Kidney epithelial cell (primary cell): ENCODE data around the gene RAPGEF1. TPM values are rescaled to one million over a fixed set of nuclear protein-coding genes. Genes with fewer than 3 reads are reported as not detected.

Experiments used
- DNase-seq: peaks from one replicate; pipeline ENCODE4 v3.0.0-alpha.2; 2010; ENCODE audit warnings: low read depth
- H3K27me3 ChIP-seq: 2 replicates; pipeline ENCODE4 v1.6.0; 2011; ENCODE audit warnings: low read length; ENCODE audit not compliant: control insufficient read depth, insufficient read depth
- H3K36me3 ChIP-seq: 2 replicates; pipeline ENCODE4 v1.5.1; 2011; ENCODE audit warnings: low read length; ENCODE audit not compliant: control insufficient read depth, insufficient read depth
- H3K4me3 ChIP-seq: 2 replicates; pipeline ENCODE4 v1.5.1; 2011; ENCODE audit warnings: low read depth, mild to moderate bottlenecking, control low read depth, low read length
- total RNA-seq: library from RNA; depleted of rRNA; stranded (reverse); fragments of >200 nt; gene quantifications from 2 replicates; pipeline ENCODE4 v1.2.3, GENCODE V29; 2015
- TF ChIP-seq, protein P1 (sequence below): IDR thresholded peaks from 2 replicates; pipeline ENCODE4 v1.5.1; 2011; ENCODE audit warnings: mild to moderate bottlenecking, moderate library complexity, low read length, control low read depth, inconsistent platforms; ENCODE audit not compliant: insufficient read depth, poor library complexity, severe bottlenecking

RAPGEF1 gene
- total RNA-seq, 1 donor from 2014 or later: 43.5 TPM

DNA sequence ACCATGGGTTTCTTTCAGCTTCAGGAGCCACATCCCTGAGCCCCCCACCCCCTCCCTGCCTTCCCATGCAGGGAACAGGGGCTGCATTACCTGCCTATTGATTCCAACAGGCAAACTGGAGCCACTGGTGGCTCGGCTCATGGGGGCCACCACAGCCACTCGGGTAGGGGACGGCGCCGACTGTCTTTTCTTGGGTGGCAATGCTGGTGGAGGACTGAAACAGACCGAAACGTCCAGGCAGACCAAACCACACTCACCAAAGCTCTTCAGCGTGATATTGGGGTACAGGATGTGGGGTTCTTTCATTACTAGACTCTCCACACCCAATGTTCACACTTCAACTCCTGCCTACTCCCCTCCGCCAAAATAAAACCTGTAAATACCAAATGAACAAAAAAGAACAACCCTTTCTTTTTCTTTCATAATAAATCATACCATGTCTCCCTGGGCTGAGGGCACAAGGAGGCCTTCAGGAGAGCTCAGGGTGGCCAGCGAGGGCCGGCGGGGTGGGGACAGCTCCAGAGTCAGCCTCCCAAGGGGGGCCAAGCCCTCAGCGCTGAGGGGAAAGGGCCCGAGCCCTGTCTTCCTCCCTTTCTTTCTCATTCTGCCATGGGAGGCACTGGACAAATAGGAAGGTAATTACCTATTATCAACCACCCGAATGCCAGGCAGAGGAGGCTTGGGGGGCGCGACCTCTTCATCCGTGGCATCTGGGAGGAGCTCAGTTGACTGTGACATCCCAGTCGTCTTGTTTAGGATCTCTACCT is 111.2 kb downstream of the RAPGEF1 start:
- peaks cover 2% of the 10 kb centered on the region for H3K36me3 ChIP-seq
- TF ChIP-seq, protein P1, sequence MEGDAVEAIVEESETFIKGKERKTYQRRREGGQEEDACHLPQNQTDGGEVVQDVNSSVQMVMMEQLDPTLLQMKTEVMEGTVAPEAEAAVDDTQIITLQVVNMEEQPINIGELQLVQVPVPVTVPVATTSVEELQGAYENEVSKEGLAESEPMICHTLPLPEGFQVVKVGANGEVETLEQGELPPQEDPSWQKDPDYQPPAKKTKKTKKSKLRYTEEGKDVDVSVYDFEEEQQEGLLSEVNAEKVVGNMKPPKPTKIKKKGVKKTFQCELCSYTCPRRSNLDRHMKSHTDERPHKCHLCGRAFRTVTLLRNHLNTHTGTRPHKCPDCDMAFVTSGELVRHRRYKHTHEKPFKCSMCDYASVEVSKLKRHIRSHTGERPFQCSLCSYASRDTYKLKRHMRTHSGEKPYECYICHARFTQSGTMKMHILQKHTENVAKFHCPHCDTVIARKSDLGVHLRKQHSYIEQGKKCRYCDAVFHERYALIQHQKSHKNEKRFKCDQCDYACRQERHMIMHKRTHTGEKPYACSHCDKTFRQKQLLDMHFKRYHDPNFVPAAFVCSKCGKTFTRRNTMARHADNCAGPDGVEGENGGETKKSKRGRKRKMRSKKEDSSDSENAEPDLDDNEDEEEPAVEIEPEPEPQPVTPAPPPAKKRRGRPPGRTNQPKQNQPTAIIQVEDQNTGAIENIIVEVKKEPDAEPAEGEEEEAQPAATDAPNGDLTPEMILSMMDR: no peak
- DNase-seq: no peak
- no peaks in the 10 kb centered on the region for H3K27me3 ChIP-seq
- H3K4me3 ChIP-seq: no peak overlapping the region

DNA sequence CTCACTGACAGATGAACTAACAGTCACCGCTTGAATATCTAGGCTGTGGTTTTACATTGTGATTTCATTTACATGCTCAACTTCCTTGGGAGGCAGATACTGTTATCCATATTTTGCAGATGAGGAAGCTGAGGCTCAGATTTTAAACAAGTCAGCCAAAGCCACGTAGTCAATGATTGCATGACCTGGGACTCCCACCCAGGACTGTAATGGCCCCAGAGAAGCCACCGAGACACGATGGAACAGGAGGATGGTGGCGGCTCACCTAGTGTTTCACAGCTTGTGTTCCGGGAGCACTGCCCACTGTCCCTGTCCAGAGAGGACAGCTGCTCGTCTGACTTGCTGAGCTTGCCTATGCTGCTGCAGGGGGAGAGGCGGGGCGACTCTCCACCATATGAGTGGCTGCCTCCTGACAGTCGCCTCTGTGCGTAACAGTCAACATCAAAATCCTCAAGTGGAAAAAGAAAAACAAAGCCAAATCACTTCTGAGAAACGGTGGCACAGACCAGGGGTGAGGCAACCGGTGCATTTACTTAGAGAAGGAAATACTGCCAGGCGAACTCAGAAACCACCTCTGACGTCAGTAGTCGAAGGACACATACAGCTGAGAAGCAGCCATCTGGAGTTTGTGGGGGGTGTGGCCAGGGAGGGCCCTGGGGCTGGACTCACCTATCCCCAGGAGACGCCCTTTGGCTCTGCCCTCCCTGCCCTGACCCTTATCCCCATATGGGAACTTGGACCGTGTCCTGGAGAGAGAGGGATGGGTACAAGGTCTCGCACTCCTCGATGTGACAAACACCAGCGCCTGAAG is 112.0 kb downstream of the RAPGEF1 start:
- H3K27me3 ChIP-seq: no peaks in the 10 kb centered on the region
- H3K36me3 ChIP-seq: peaks cover 2% of the 10 kb centered on the region
- no peak for DNase-seq
- TF ChIP-seq, protein P1: no peak
- H3K4me3 ChIP-seq: no peak overlapping the region

DNA sequence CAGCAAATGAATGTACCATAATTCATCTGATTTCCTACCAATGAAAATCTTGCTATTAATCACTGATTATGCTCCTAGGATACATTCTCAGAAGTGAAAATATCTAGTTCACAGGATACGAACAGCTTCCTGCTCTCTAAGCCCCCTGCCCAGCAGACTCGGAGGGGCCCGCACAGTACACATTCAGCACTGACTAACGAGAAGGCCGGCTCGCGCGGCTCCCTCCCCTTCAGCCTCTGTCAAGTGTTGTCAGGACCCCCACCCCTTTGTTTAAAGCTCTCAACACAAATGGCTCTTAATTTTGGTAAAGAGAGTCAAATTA is 112.6 kb downstream of the RAPGEF1 start:
- no peak for DNase-seq
- Histone ChIP-seq H3K4me3 (no peak overlapping the region), H3K27me3 (no peaks in the 10 kb centered on the region), H3K36me3 (peaks cover 2% of the 10 kb centered on the region)
- TF ChIP-seq, protein P1: no peak

DNA sequence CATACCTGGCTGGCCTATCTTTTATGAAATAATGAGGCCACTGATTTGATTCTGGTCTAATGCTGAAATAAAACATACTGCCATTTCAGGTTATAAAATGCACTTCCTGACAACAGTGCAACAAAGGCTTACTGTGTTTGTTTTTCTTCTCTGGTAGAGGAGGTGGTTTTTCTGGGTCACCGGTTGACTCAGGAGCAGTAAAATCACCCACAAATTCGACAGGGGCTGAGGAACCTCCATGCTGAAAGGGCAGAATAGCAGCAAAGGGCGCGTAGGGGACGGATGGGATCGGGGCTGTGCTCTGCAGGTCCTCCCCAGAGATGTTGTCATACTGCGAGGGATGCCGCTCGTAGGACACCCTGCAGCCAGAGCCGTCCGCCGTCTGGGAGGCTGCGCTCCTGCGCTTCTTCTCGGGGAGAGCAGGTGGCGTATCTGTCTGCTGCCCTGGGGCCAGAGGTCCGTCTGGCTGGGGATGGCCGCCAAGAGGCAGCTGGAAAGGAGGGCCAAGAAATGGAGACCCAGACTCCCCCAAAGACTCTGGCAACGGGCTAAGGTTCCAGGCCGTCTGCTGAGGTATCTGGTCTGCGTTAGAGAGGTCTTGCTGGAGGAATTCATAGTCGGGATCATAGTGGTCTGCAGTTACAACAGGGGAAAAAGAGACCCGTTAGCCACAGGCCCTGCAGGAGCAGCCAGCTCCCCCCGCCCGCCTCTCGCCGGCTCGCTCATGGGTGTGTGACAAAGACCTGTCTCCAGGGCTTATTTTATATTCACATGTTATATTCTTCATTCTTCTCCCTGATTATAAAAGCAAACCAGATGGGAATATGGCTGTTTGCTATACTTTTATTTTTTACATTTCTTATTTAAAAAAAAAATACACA is 113.8 kb downstream of the RAPGEF1 start:
- Histone ChIP-seq H3K27me3 (no peaks in the 10 kb centered on the region), H3K4me3 (no peak overlapping the region), H3K36me3 (peaks cover 3% of the 10 kb centered on the region)
- TF ChIP-seq, protein P1: no peak
- no peak for DNase-seq

- no peak for DNase-seq
- Histone ChIP-seq H3K4me3 (no peak overlapping the region), H3K36me3 (peaks cover 3% of the 10 kb centered on the region), H3K27me3 (no peaks in the 10 kb centered on the region)
- TF ChIP-seq, protein P1: no peak
Observed at GRCh38 chr9:131625508-131625787, 114.4 kb downstream of the RAPGEF1 start.
